Measurements from ENCODE around the gene PDS5A.
A peak's percentile ranks its signal among the peaks of the same experiment; 100 is the strongest.
"Not testable (repeated sequence)": the region's sequence is repeated elsewhere in the genome, so short reads cannot be mapped to it uniquely, and the experiment has no call there.

The PDS5A gene

DNA sequence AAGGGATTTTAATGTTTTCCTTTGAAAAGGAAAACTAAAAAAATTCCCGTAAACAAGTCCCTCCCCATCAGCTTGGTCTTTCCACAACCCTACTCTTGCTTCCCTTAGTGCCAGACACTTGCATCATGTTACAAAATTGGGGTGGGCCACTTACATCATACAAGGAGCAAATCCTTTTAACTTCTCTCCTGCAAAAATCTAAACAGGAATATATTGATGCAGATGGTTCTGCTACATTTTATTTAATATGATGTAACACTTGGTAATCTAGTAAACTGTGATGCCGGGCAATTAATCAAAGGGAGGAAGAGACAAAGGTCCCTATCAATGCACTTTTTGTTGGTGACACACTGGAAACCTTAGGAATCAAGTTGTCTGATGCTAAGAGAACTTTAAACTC lies 154.5 kb downstream of the PDS5A start:
- DNase-seq = no peak

DNA sequence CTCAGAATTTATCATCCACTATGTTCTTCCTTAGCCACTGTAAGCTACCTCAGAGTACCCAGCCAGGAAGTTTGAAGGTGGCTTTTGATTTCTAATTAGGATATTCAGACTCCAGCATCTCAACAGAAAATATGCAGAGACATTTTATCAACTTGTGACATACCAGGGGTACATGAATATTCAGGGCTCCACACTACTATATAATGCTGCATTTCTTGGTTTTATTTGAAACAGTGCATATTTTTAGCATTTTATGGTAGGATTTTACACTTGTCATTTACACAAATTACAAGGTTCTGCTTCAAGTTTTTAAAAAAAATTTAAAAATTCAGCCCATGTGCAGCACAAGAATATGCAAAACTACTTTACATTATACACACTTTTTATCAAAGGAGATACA lies 155.0 kb downstream of the PDS5A start:
- no peak for DNase-seq

- no peak for DNase-seq
These were observed 155.8 kb downstream of the PDS5A start for GRCh38 chr4:39821951-39822350.

DNA sequence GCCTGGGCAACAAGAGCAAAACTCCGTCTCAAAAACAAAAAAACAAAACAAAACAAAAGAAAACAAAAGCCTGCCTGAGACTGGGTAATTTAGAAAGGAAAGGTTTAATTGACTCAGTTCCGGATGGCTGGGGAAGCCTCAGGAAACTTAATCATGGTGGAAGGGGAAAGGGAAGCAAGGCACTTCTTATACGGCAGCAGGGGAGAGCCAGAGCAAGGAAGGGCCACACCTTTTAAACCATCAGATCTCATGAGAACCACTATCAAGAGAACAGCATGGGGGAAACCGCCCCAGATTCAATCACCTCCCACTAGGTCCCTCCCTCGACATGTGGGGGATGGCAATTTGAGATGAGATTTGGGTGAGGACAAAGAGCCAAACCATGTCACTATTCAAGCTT lies 157.5 kb downstream of the PDS5A start:
- DNase-seq = no peak

DNA sequence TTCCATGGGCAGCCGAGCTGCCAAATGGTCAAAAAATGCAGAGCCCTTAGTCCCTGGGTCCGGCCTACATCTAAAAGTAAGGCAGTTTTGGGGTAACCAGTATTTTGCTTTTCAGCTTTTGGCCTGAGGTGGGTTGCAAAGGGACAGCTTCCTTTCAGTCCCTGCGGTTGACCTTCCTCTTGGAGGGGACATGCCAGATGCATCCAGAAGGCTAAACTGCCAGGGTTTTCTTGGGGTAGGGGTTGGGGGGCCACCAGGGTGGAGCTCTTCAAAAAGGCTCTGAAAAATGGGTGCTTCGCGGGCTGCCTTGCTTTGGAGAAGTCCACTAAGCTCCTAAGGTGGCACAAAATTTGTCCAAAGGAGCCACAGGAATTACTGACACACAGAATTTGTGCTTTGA lies 159.1 kb downstream of the PDS5A start:
- no peak for DNase-seq

GRCh38 chr4:39814403-39815185 lies 163.1 kb downstream of the PDS5A start:
- peak; percentile 37 for DNase-seq

DNA sequence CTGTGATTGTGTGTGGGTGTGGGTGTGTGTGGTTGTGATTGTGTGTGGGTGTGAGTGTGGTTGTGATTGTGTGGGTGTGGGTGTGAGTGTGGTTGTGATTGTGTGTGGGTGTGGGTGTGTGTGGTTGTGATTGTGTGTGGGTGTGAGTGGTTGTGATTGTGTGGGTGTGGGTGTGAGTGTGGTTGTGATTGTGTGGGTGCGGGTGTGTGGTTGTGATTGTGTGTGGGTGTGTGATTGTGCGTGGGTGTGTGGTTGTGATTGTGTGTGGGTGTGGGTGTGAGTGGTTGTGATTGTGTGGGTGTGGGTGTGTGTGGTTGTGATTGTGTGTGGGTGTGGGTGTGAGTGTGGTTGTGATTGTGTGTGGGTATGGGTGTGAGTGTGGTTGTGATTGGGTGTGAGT lies 163.9 kb downstream of the PDS5A start:
- not testable (repeated sequence) for DNase-seq

DNA sequence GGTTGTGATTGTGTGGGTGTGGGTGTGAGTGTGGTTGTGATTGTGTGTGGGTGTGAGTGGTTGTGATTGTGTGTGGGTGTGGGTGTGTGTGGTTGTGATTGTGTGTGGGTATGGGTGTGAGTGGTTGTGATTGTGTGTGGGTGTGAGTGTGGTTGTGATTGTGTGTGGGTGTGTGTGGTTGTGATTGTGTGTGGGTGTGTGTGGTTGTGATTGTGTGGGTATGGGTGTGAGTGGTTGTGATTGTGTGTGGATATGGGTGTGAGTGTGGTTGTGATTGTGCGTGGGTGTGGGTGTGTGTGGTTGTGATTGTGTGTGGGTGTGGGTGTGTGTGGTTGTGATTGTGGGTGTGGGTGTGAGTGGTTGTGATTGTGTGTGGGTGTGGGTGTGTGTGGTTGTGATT lies 164.7 kb downstream of the PDS5A start:
- DNase-seq = not testable (repeated sequence)

DNA sequence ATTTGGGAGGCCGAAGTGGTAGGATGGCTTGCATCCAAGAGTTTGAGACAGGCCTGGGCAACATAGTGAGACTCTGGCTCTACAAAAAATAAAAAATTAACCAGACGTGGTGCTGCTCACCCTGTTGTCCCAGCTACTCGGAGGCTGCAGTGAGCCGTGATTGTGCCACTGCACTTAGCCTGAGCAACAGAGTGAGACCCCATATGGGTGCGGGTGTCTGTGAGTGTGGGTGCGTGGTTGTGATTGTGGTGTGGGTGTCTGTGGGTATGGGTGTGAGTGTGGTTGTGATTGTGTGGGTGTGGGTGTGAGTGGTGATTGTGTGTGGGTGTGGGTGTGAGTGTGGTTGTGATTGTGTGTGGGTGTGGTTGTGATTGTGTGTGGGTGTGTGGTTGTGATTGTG lies 165.2 kb downstream of the PDS5A start:
- DNase-seq = no peak

DNA sequence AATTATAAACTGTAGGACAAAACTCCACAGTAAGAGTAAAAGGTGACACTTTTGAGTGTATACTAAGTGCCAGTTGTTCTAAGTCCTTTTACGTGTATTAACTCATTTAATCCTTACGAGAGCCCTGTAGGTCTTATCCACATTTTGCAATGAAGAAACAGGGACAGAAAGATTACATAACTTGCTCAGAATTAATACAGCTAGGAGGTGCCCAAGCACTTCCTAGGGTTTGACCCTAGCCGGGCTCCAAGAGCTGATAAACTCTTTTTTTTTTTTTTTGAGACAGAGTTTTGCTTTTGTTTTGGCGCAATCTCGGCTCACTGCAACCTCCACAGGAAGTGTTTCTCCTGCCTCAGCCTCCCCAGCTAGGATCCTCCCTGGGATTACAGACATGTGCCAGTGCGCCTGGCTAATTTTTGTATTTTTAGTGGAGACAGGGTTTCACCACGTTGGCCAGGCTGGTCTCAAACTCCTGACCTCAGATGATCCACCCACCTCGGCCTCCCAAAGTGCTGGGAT lies 169.4 kb downstream of the PDS5A start:
- DNase-seq = no peak

- no peak for DNase-seq
These were observed 175.7 kb downstream of the PDS5A start for GRCh38 chr4:39802005-39802404.

DNA sequence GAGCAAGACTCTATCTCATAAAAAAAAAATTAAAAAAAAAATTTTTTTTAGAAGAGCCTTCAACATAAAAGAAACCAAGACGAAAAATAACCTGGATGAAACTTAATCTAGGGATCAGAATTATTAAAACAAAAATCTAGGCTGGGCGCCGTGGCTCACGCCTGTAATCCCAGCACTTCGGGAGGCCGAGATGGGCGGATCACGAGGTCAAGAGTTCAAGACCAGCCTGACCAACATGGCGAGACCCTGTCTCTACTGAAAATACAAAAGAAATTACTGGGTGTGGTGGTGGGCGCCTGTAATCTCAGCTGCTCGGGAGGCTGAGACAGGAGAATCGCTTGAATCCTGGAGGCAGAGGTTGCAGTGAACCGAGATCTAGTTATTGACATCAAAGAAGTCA lies 184.7 kb downstream of the PDS5A start:
- not testable (repeated sequence) for DNase-seq

- no peak for DNase-seq
These were observed 185.2 kb downstream of the PDS5A start for GRCh38 chr4:39792529-39792928.

- DNase-seq = no peak
These were observed 185.6 kb downstream of the PDS5A start for GRCh38 chr4:39792128-39792527.

GRCh38 chr4:39786838-39787237 lies 190.9 kb downstream of the PDS5A start:
- no peak for DNase-seq

- no peak for DNase-seq
These were observed 192.6 kb downstream of the PDS5A start for GRCh38 chr4:39785083-39785482.

- DNase-seq = not testable (repeated sequence)
These were observed 195.7 kb downstream of the PDS5A start for GRCh38 chr4:39781988-39782387.
